Vagina (tissue), 2 donors: ENCODE measurements around the gene VWA3A.

Experiments
- POLR2A ChIP-seq, 2 donors: fragments of 450-650 bp; IDR thresholded peaks; one replicate each; pipeline ENCODE4 v1.6.1; 2017; ENCODE audit warnings: antibody characterized with exemption in 2 of 2, mild to moderate bottlenecking in 2 of 2, moderate library complexity in 2 of 2
- POLR2AphosphoS5 ChIP-seq, 2 donors: sonication (generic); formaldehyde crosslinking; IDR thresholded peaks; one replicate each; pipeline ENCODE4 v1.9.0; 2017; ENCODE audit warnings: antibody characterized with exemption in 2 of 2, mild to moderate bottlenecking in 2 of 2, low read depth in 1 of 2; ENCODE audit not compliant: insufficient read depth in 1 of 2
- TF ChIP-seq, protein P1 (sequence below), 3 experiments: fragments of 450-650 bp in 2 of 3; fragments of 200-600 bp in 1 of 3; sonication (generic) in 1 of 3; IDR thresholded peaks; one replicate each; pipeline ENCODE4 v1.5.1; 2017 to 2019; ENCODE audit warnings: antibody characterized with exemption in 3 of 3, mild to moderate bottlenecking in 2 of 3, moderate library complexity in 2 of 3

DNA sequence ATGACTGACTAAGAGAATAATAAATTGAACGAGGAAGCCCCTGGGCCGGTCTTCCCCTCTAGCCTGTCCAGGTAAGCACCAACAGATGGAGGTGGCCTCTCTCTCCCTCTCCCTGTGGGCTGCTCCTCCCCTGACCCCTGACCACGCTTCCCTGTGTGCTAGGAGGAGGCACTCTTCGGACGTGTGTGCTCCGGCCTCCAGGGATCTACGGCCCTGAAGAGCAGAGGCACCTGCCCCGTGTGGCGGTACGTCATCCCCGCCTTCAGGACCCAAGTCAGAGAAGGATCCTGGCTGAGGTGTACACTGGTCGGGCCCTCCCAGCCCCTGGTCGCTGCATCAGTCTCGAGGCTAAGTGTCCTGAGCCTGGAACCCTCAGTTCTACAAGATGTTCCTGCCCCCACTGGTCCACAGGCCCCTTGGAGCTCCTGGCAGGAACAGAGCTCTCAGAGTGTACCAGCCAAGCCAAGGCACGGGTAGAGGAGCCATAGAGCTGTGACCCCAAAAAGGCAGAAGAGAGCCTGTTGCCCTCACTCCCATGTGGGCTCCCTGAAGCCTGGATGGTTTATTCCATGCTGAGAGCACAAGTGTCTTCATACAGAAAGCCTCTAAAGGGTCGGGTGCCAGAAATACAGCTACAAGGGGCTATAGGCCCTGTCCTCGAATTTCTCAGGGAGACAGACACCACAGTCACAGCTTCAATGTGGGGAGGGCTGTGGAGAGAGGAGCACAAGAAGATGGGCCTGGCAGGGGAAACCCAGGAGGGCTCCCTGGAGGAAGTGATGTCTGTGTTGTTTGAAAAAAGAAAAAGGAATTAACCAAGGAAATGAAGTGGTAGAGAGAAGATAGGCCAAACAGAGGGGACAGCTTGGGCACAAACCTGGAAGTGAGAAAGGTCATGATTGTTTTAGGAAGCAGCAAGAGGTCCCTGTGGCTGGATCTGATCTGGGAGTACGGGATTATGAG lies 85.9 kb downstream of the VWA3A start:
- TF ChIP-seq POLR2AphosphoS5 (IDR thresholded peaks at IDR 0.05; ENCODE audit: insufficient read depth in 1 of 2, low read depth in 1 of 2) (no peak), POLR2A (IDR thresholded peaks at IDR 0.05) (no peak)
- TF ChIP-seq, protein P1, sequence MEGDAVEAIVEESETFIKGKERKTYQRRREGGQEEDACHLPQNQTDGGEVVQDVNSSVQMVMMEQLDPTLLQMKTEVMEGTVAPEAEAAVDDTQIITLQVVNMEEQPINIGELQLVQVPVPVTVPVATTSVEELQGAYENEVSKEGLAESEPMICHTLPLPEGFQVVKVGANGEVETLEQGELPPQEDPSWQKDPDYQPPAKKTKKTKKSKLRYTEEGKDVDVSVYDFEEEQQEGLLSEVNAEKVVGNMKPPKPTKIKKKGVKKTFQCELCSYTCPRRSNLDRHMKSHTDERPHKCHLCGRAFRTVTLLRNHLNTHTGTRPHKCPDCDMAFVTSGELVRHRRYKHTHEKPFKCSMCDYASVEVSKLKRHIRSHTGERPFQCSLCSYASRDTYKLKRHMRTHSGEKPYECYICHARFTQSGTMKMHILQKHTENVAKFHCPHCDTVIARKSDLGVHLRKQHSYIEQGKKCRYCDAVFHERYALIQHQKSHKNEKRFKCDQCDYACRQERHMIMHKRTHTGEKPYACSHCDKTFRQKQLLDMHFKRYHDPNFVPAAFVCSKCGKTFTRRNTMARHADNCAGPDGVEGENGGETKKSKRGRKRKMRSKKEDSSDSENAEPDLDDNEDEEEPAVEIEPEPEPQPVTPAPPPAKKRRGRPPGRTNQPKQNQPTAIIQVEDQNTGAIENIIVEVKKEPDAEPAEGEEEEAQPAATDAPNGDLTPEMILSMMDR (IDR thresholded peaks at IDR 0.05), result no peak
